ENCODE measurements around the gene FGA. TPM values are rescaled to one million over a fixed set of nuclear protein-coding genes. Genes with fewer than 3 reads are reported as not detected.

Gene FGA
- not detected in 2 replicates for total RNA-seq

GRCh38 chr4:154590329-154591006 is at the start of gene FGA:
Gene FGA, minus strand, starts transcription at chr4:154590742. Its CDS starts 55 bp downstream, at chr4:154590687.

GRCh38 chr4:154612472-154613414 is 22.2 kb upstream of the FGA start, which contains the start of gene FGG:
Gene FGG, minus strand, starts transcription at chr4:154612656. Its CDS starts 47 bp downstream, at chr4:154612609.

GRCh38 chr4:154562697-154563254 is 27.8 kb downstream of the FGA start, which contains the start of gene FGB:
Gene FGB, plus strand, starts transcription at chr4:154563011. Its CDS starts 8 bp downstream, at chr4:154563019.

GRCh38 chr4:154549894-154550790 is 40.4 kb downstream of the FGA start, which contains the start of gene PLRG1:
Gene PLRG1, minus strand, starts transcription at chr4:154550400. Its CDS starts 92 bp downstream, at chr4:154550308.

Other genes starting within 250 kb of the FGA start
- under 0.01 TPM in 1 of 2 replicates, not detected in the other for gene DCHS2, start 98.9 kb downstream of the FGA start, total RNA-seq
- 41.9 and 111 TPM in 2 replicates for gene PLRG1, start 40.3 kb downstream of the FGA start, total RNA-seq
- not detected in 2 replicates for gene FGB, start 27.7 kb downstream of the FGA start, total RNA-seq
- gene FGG, start 21.9 kb upstream of the FGA start, total RNA-seq, result not detected in 2 replicates
- gene LRAT, start 153.3 kb upstream of the FGA start, total RNA-seq, result 0.06 TPM in 1 of 2 replicates, not detected in the other
- gene RBM46, start 190.5 kb upstream of the FGA start, total RNA-seq, result not detected in 2 replicates

All from bladder microvascular endothelial cell (primary cell).